Cerebellar nuclear complex (tissue), 1 donor: ENCODE results near the gene AXL.

Source experiments
- DNase-seq, 2 experiments: peaks; one replicate each; lab custom pipeline; 2025; lab: John Stamatoyannopoulos, UW

The AXL gene

DNA sequence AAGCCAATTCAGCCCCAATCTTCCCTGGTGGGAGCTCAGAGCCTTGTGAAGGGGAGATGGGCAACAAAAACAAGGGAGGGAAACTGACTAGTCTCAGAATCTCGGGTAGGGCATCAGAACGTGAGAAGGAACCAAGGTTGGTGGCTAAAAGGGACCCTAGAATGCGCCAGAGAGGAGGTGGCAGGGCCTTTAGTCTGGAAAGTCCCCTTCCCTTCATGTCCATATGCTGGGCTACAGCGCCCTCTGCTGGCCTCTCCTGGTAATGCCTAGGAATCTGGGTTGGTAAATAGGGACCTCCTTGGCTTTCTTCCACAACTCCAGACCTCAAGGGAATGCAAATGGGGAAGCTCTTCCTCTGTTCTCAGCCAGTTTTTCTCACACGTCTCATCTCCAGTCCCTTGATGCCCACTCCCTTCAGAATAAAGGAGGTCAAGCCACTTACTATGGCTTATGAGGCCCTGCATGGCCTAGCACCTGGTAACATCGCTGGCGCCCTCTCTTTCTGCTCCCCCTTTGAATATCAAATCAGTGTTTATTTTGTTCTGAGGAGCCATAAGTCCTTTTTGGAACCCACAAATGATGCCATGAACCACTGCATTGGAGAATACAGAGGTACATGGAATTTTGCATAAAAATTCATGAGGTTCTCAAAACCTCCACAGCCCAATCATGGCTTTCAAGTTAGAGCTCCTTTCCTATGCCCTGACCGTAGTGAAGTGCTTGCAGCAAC is 89.6 kb downstream of the AXL start:
- peak in 1 of 2 experiments; percentile 15 for DNase-seq

DNA sequence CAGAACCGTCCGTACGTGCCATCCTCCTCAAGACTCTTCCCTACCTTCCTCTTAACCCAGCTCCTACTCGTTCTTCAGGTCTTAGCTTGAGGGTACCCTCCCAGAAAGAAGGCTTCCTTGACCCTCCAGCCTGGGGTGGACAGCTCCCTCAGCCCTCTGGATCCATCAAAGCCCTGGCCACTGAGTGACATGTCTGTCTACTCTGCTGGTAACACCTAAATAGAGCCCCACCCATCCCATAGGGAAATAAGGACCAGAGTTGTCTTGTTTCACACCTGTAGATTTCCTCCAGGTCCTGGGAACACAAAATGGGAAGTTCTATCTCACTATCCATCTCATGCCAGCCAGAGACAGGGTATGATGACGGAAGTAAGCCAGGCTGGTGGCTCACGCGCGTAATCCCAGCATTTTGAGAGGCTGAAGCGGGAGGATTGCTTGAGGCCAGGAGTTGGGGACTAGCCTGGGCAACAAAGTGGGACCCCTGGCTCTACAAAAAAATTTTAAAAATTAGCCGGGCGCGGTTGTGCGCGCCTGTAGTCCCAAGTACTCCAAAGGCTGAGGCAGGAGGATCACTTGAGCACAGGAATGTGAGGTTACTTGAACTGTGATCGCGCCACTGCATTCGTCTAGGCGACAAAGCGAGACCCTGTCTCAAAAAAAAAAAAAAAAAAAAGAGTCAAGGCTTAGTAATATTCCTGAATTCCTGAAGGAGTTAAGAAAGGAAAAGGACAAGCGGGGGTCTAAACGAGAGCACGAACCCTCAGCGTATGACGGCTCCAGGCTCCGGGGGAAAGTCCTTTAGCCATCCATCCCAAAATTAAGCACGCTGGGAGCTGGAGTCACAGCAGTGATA is 90.4 kb downstream of the AXL start:
- no peak for DNase-seq

DNA sequence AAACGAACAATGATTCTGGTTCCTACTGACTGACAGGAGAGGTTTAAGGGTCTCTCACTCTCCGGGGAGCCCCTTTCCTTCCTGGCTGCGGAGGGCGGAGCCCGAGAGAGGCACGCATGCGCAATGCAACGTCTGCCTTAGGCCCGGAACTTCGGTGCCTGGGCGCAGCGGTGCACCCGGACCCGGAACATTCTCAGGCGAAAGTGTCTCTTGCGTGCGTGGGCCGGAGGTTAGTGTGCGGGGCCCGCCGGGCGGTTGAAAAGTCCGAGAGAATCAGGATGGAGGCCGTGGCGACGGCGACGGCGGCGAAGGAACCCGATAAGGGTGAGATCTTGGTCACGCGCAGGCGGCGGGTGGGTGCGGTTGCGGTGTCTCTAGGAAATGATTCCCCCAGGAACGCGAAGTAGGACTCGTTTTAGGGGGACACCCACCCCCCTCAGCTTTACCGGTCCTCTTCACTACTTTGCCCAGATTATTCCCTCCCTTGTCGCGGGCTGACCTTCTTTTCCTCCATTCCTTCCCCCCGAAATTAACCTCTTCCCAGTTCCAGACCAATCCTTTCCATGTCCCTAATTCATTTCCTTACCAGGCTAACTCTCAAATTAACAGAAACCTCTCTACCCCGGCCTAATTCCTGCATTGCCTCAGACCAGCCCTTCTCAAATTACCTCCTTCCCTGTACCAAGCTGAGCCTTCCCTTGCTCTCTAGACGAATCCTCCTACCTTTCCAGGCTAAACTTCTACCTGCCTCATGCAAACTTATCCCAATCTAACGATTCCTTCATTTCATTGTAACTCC is 91.2 kb downstream of the AXL start, which contains the start of gene CCDC97:
TSS of gene CCDC97 (plus strand) at position 140 of the 799 bp plus-strand sequence. CDS start at position 279, 139 bp downstream.
- DNase-seq: peak in 1 of 2 experiments; percentile 39

- no peak for DNase-seq
These were observed 92.0 kb downstream of the AXL start for GRCh38 chr19:41311072-41311471.
